SHP77 (cell line): ENCODE results near the gene MAP7D3.

Experiments
- DNase-seq, 2 experiments: peaks; one replicate each; lab custom pipeline; 2025; lab: John Stamatoyannopoulos, UW

MAP7D3 gene

GRCh38 chrX:136206916-136207315 lies 44.3 kb downstream of the MAP7D3 start:
- DNase-seq = no peak

- no peak for DNase-seq
These were observed 45.3 kb downstream of the MAP7D3 start for GRCh38 chrX:136205882-136206380.

- DNase-seq = no peak
These were observed 46.6 kb downstream of the MAP7D3 start for GRCh38 chrX:136204571-136204970.

DNA sequence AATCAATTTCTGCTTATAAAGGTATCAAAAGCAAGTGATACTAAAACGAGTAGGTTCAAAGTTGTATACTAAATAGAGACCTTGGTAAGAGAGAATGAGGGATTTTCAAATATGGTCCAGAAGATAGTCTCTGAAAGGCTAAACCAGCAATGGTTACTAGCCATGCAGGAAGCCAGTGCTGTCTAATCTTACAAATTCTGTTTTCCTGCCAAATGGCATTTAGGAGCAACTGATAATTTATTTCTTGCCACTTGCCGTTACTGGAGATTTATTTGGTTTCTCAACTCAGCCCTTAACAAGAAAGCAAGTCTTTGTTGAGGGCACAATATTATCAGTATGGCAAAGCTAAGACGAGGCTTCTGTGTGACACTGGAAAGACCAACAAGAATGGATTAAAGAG lies 47.2 kb downstream of the MAP7D3 start:
- no peak for DNase-seq

DNA sequence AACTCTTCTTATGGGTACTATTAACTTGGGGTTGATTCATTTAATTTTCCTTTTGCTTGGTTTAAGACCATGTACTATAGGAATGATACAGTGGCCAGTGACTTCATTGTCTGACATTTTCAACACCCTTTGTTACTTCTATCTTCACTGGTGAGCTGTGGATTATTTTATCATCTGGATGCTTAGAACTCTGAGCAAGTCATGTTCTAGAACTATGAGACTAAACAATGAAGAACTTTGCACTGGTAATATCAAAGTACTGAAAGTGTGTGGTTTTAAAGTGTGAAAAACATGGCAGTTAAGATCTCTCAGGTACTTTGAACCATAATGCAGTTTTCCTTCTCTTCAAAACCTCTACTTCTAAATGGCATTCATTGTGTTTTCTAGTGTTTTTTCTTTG lies 47.8 kb downstream of the MAP7D3 start:
- no peak for DNase-seq

- DNase-seq = no peak
These were observed 48.3 kb downstream of the MAP7D3 start for GRCh38 chrX:136202889-136203288.

GRCh38 chrX:136201601-136202000 lies 49.6 kb downstream of the MAP7D3 start:
- DNase-seq = no peak

- DNase-seq = no peak
These were observed 50.7 kb downstream of the MAP7D3 start for GRCh38 chrX:136200466-136200865.

GRCh38 chrX:136199365-136199764 lies 51.8 kb downstream of the MAP7D3 start:
- DNase-seq = no peak

- no peak for DNase-seq
These were observed 52.4 kb downstream of the MAP7D3 start for GRCh38 chrX:136198678-136199243.

GRCh38 chrX:136198010-136198409 lies 53.2 kb downstream of the MAP7D3 start:
- DNase-seq = no peak

DNA sequence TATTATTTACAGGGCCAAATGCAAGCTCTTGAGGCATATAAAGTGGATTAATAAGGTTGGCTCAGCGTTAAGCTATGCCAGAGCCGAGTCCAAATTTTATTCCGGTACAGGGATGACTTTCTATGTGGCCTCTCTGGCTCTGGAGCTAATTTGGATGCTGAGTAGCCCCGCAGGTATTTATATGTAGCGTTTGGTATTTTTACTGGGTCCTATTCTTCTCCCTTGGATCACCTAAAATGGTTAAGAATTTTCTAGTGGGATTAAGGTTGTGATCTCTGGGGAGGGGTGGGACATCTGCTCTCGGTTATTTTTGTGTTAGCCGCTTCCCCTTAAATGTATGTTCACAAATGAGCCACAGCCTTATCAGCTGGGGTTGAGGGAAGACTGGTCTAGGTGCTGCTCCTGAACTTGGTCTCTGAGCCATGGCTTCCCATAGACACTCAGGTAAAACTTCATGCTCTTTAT lies 54.5 kb downstream of the MAP7D3 start:
- no peak for DNase-seq

- no peak for DNase-seq
These were observed 56.0 kb downstream of the MAP7D3 start for GRCh38 chrX:136195247-136195646.

- no peak for DNase-seq
These were observed 56.7 kb downstream of the MAP7D3 start for GRCh38 chrX:136194536-136194935.

DNA sequence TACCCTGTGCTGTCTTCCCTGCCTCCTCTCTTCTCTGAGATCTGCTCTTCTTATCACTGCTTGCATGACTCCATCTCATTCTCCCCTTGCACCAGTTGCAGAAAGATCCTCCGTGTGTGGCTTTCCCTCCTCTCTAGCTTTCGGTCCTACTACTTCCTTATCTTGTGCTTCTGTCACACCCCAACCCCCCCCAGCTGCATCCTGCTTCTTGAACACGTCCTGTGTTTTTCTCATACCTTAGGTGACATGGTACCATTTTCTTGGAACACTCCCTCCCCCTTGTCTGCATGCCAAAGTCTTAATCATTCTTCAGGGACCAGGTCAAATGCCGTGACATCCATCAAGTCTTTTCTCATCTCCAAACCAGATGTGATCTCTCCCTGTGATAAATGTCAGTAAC lies 57.4 kb downstream of the MAP7D3 start:
- no peak for DNase-seq

DNA sequence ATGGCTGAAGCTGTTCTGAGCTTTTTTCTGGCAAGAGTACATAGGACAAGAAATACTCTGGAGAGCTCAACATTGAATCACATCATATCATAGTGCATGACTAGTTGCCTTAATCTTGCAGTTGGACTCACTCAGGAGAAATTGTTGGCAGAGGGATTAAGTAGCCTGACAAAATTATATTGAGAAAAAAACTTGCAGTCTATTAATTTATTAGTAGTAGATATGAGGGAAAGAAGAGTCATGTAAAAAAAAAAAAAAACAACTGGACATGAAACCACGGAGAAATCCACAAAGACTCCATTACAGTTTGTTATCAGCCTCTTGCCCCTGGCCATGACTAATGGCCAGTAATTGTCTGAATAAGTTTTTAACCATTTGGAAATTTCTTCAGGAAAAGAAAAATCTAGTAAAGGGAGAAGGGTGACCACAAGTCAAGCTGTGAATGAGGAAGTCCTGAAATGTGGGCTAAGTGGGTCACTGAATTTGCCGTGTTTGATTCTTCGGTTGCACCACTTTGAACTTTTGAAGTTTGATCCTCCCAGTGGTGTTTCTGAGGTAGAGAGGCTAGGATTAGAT lies 58.3 kb downstream of the MAP7D3 start:
- DNase-seq = no peak

GRCh38 chrX:136192135-136192534 lies 59.1 kb downstream of the MAP7D3 start:
- DNase-seq = no peak

DNA sequence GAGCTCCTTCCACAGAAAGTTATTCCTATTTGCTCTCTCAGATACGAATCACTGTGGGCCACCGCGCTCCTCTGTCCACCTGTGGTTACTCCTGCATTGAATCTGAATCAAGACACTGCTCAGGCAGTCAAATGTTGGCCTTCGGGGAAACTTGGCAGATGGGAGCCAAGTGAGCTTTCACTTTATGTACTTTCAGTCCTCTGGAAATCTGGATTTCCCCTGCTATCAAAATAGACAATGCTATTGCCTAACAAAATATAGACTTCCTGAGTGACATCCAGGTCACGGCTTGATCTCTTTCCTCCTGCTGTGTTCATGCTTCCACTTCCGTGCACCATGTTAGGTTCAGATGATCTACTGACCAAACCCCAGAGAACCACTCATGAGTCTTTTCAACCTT lies 60.0 kb downstream of the MAP7D3 start:
- no peak for DNase-seq

DNA sequence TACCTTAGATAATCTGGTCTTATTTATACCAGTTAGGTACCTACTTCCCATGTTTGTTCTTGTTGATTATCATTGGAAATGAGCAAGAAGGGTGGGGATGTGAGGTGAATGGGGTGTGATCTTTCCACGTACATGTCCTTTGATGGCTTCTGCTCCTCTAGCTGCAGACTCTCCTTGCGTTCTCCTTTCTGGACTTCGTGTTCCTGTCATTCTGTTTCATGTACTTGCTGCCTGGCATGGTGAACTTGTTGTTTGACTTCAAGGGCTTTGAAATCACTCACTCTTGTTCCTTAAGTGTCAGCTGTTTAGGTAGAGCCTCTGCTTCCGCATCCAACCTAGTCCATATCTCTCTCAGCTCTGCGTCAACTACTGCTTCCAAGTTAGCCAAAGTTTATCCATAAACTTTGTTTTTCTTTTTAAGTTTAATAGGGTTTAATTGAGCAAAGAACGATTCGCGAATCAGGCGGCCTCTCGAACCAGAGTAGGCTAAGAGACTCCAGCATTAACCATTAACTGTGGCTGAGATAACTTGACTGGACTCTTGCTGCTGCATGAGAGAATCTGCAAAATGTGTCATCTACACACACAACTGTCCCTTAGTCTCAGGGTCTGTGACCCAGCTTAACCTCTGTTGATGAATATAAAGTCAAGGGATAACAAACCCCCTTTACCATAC lies 61.0 kb downstream of the MAP7D3 start:
- no peak for DNase-seq

- DNase-seq = no peak
These were observed 62.0 kb downstream of the MAP7D3 start for GRCh38 chrX:136189222-136189621.

GRCh38 chrX:136186023-136186413 lies 65.2 kb downstream of the MAP7D3 start:
- DNase-seq = no peak

DNA sequence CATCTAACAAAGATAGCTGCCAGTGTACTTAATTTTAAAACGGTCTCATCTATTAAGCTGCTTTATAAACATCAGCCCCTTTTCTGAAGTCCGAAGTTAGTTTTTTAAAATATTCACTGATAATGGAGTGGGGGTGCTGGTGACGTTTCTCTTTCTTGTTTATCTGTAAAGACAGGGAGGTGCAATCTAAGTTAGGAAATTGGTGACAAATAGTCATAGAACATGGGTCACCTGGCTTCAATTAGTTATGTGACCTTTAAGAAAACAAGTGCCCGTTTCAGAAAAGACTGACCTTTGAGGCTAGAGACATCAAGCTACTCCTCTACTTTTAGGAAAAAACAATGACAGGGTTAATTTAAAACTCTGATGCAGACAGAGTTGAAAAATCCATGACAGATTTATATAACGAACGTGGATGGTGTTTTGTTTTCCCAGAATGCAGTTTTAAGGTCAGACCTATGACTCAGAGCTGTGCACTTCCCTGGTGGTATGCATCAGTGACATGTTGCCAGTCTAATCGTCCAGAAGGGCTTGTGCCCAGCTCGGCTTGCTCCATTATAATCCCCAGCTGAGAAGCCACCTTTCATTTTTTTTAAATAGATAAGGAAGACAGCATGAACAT lies 65.7 kb downstream of the MAP7D3 start:
- DNase-seq = no peak

GRCh38 chrX:136183917-136184316 lies 67.3 kb downstream of the MAP7D3 start:
- no peak for DNase-seq
